Epithelial cell of esophagus (primary cell): ENCODE data around the gene SMARCE1.
A peak's percentile ranks its signal among the peaks of the same experiment; 100 is the strongest.

Source experiments
- DNase-seq: peaks from one replicate; pipeline ENCODE4 v3.0.0; 2010; ENCODE audit warnings: low read depth
- H3K4me3 ChIP-seq: 2 replicates; pipeline ENCODE4 v1.5.1; 2011; ENCODE audit warnings: mild to moderate bottlenecking, low read length, control low read depth
- TF ChIP-seq, protein P1 (sequence below): IDR thresholded peaks from 2 replicates; pipeline ENCODE4 v1.5.1; 2011; ENCODE audit warnings: low read depth, mild to moderate bottlenecking, low read length, control low read depth, inconsistent platforms; ENCODE audit not compliant: insufficient read depth; ENCODE audit errors: missing control alignments

SMARCE1 gene

DNA sequence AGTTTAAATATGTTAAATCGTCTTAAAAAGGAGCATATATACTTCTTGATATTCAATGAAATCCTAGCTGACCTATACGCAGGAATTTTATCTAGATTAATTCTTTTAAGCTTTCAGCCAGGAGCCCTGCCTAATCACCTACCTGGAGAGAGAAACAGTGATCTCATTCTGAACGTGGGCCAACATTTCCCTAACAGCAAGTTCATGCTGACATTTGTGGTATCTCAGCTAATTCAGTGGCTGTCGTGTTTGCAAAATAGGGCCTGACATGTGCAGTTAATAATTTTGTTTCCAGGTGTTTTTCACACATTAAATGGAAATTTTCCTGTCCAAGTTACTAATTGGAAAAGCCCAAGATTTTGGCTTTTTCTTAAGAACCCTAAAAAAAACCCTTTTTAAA is 38.6 kb upstream of the SMARCE1 start:
- H3K4me3 ChIP-seq, result no peak overlapping the region
- peak; percentile 55 for DNase-seq
- TF ChIP-seq, protein P1, sequence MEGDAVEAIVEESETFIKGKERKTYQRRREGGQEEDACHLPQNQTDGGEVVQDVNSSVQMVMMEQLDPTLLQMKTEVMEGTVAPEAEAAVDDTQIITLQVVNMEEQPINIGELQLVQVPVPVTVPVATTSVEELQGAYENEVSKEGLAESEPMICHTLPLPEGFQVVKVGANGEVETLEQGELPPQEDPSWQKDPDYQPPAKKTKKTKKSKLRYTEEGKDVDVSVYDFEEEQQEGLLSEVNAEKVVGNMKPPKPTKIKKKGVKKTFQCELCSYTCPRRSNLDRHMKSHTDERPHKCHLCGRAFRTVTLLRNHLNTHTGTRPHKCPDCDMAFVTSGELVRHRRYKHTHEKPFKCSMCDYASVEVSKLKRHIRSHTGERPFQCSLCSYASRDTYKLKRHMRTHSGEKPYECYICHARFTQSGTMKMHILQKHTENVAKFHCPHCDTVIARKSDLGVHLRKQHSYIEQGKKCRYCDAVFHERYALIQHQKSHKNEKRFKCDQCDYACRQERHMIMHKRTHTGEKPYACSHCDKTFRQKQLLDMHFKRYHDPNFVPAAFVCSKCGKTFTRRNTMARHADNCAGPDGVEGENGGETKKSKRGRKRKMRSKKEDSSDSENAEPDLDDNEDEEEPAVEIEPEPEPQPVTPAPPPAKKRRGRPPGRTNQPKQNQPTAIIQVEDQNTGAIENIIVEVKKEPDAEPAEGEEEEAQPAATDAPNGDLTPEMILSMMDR, result no peak

DNA sequence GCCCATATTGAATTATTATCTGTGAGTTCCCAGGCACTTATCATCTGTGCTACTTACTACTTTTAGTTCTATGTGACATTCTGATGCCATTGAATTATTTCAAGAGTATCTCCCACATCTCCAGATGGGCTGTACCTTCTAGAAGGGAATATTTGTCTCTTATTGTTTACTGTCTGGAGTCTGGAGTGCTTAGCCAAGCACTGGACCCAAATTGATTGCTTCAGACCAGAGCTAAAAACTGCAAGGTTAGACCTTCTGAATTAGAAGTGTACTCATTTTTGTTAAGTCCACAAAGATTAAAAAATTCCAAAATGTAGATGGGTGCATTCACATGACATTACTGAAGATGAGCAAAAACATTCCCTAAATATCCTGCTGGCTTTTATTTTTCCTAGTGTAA is 33.4 kb upstream of the SMARCE1 start:
- H3K4me3 ChIP-seq, result no peak overlapping the region
- no peak for DNase-seq
- TF ChIP-seq, protein P1, result no peak

DNA sequence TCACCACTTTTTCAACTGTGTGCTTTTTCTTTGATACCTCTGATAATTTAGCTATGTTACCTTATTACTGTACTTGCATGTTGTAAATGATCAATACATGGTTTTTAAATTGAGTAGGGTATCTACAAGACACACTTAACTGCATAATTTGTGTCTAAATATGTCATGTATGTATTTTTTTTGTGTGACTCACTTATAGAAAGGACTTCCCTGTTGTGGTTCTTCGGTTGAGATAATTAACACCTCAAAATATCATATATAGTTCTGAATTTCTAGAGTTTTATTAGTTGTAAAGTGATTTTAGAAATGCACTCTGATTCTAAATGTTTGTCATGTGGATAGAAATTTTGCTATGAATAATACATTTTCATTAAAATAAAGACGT is 31.9 kb upstream of the SMARCE1 start:
- TF ChIP-seq, protein P1, result no peak
- DNase-seq, result no peak
- H3K4me3 ChIP-seq, result no peak overlapping the region

DNA sequence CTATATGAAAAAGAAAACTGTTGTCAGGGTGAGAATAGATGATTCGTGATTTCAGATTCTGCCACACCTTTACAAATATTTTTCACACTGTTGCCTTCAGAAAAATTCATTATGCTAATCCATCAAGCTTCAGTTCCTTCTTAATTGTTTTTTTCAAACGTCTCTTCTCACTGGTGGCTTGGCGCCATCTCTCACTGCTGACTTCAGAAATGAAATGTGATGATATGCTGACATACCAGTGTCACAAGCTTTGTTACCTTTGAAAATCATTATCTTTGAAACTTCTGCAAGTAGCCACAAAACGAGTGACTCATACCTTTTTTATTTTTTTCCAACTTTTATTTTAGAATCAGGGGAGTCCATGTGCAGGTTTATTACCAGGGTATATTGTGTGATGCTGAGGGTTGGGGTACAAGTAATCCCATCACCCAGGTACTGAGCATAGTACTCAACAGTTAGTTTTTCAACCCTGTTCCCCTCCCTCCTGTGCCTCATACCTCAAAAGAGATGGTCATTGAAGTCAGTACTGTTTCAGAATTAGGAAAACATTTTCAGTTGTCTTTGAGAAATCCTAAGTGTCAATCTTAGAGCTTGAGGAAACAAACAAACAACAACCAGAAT is 31.4 kb upstream of the SMARCE1 start:
- TF ChIP-seq, protein P1, result no peak
- H3K4me3 ChIP-seq, result no peak overlapping the region
- DNase-seq, result peak; percentile 11

DNA sequence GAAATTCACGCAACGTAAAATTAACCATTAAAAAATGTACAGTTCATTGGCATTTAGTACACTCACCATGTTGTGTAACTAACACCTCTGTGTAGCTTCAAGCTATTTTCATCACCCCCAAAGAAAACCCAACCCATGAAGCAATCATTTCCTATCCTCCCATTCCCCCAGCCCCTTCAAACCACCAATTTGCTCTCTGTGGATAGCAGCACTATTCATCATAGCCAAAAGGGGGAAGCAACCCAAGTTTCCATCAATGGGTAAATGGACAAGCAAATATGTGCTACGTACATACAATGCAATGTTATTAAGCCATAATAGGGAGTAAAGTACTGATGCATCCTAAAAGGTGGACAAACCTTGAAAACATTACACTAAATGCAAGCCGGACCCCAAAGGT is 28.3 kb upstream of the SMARCE1 start:
- TF ChIP-seq, protein P1, result no peak
- DNase-seq, result no peak
- H3K4me3 ChIP-seq, result no peak overlapping the region

- H3K4me3 ChIP-seq, result no peak overlapping the region
- no peak for DNase-seq
- TF ChIP-seq, protein P1, result no peak
Measured at GRCh38 chr17:40672654-40673053, 25.0 kb upstream of the SMARCE1 start.

DNA sequence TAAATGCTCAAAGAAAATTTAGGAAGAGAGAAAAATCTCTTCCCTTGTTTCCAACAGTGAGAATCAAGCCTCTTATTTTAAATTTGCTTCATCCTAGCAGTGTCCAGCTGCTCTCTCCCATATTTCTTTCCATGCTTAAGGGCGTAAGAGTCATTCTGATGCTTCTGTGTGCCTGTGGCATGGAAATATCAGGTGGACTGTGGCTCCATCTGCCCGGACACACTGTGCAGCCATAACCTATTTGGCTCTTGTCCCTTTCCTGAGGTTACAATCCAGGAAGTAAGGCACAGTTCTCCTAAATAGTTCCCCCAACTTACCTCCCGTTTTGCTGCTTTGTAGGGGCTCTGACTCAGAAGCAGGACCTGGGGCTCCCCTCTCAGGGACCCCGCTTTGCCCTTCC is 23.7 kb upstream of the SMARCE1 start:
- no peak for DNase-seq
- H3K4me3 ChIP-seq, result no peak overlapping the region
- TF ChIP-seq, protein P1, result no peak
